Cerebellar nuclear complex (tissue), 1 donor: ENCODE measurements around the gene NOS1.

Source experiments
- DNase-seq, 2 experiments: peaks; one replicate each; lab custom pipeline; 2025; lab: John Stamatoyannopoulos, UW

The NOS1 gene

GRCh38 chr12:117172168-117172567, 189.3 kb downstream of the NOS1 start:
- DNase-seq = no peak

GRCh38 chr12:117171499-117172162, 189.8 kb downstream of the NOS1 start:
- DNase-seq = no peak

- no peak for DNase-seq
Measured at GRCh38 chr12:117169548-117169947, 191.9 kb downstream of the NOS1 start.

GRCh38 chr12:117168976-117169375, 192.4 kb downstream of the NOS1 start:
- DNase-seq = no peak

GRCh38 chr12:117167769-117168168, 193.7 kb downstream of the NOS1 start:
- DNase-seq = no peak

- no peak for DNase-seq
Measured at GRCh38 chr12:117166107-117166506, 195.3 kb downstream of the NOS1 start.

- peak; percentile 49 to 78 for DNase-seq
Measured at GRCh38 chr12:117165342-117165741, 196.1 kb downstream of the NOS1 start.

- DNase-seq = no peak
Measured at GRCh38 chr12:117162633-117163032, 198.8 kb downstream of the NOS1 start.

- DNase-seq = no peak
Measured at GRCh38 chr12:117162167-117162539, 199.3 kb downstream of the NOS1 start.

GRCh38 chr12:117161460-117162166, 199.8 kb downstream of the NOS1 start:
- DNase-seq = no peak

- DNase-seq = no peak
Measured at GRCh38 chr12:117159674-117160073, 201.8 kb downstream of the NOS1 start.

GRCh38 chr12:117158911-117159553, 202.4 kb downstream of the NOS1 start:
- no peak for DNase-seq
